Activated effector memory CD4-positive, alpha-beta T cell treated with Interleukin-2 at 50 U/mL for 16 hours (primary cell): ENCODE results near the gene ABCB8.

Experiments
- DNase-seq: peaks from one replicate; pipeline ENCODE4 v3.0.0-alpha.2; 2020

Gene ABCB8

DNA sequence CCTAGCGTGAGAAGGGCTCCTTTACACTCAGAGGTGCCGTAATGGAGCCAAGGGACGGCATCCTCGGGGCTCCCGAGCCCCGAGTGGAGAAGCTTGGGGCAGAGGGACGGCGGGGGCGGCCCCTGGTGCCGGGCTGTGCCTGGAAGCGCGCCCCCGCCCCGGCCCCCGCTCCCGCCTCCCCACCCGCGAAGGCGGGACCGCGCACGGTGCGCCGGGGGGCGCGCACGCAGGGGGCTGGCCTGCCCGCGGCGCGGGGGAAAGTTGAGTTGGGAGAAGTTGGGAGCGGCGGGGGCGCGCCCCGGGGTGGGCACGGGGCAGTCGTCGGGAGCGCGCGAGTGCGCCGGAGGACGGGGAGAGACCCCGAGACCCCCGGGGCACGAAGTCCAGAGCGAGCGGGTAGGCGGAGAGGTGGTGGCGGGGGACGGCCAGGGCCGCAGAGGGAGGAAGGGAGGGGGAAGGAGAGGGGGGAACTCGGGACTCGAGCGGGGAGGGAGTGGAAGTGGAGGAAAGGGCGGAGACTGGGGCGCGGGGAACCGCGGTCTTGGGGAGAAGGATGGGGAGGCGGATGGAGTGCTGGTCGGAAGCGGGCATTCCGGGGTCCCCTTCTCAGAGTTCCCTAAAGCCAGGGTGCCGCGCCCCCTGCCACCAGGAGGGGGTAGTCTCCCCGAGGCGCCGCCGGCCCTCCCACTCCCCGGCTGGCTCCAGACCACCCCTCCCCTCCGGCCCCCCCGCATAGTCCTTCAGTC, 31.3 kb downstream of the ABCB8 start, which contains the start of gene SLC4A2:
Gene SLC4A2, plus strand, starts transcription at position 223 of the 746 bp plus-strand sequence. CDS start 2,399 bp downstream, outside the sequence.
- peak; percentile 65 for DNase-seq

DNA sequence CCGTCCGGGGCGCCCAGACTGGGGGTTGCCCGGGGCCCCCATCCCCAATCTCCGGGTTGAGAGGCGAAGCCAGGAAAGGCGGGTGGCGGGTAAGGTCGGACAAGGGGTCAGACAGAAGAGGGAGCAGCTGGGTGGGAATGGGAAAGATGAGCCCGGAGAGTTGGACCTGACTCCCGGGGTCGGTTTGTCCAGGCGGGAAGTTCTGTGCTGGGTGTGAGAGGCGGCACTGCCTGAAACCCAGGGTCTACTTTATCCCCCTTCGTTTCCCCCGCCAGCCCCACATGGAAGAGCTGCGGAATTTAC, 31.8 kb downstream of the ABCB8 start:
- no peak for DNase-seq

DNA sequence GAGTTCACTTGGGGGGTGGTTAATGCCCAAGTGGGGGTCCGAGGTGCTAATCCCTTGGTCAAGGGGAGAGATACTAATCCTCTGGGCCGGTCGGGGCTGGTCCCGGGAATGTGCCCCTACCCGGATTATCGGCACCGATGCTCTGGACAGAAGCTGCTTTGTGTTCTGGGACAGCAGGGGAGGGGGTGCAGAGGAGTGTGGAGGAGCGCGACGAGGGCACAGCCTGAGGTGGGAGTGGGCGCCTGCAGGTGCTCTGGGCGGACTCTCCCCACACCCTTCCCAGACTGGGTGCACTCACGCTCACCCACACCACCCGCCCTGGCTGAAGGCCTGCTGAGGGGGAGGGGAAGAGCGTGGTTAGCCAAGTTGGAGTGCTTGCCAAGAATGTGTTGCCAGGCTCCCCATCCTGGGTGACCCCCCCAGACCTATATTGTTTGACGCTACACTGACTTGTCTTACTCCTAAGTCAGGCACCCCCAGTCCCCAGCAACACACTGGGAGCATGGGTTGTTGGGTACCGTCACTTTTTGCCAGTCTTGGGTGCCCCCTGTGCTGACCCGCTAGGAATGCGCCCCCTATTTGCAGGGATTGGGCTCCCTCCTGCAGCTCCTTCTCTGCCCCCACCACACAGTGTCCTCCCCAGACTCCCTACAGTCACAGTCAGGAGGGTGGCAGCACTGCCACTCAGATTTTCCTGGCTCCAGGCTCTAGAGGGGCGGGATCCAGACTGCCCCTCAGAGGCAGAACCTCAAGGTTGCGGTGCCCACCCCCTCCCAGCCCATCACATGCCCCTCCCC, 32.4 kb downstream of the ABCB8 start:
- no peak for DNase-seq

DNA sequence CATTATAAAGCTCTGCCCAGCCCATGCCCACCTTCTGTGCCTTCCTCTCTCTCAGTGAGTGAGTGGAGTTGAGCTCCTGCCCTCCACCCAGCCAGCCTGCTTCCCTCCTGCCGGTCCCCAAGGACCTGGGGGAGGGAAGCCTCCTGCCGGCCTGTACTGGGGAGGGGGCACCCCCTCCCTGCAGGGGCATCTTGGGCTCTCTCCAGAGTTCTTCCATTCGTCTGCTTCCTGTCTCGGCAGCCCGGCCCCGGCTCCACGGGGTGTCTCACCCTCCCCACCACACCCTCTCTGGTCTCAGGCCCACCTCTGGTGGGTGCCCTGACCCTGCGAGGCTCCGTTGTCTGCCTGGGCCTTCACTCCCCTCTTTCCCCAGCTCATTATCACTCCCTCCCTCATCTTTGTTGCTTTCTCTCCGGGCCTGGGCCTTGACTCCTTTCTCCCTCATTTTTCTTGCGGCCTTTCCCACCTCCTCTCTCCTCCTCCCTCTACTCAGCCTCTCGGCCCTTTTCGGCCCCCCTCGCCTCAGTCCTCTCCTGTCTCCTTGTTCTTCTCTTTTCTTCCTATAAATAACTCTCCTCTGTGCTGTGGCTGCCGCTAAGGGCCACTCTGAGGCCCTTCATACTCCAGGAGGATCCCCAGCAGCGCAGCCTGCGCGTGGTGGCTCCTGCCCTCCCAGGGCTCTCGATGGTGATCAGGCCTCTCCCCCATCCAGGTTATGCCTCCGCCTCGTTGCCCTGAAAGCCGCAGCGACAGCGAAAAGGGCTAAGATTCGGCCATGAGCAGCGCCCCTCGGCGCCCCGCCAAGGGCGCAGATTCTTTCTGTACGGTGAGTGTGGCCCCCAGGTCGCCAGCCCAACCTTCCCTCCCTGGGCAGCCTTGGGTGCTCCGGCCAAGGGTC, 33.2 kb downstream of the ABCB8 start:
- DNase-seq, result no peak

DNA sequence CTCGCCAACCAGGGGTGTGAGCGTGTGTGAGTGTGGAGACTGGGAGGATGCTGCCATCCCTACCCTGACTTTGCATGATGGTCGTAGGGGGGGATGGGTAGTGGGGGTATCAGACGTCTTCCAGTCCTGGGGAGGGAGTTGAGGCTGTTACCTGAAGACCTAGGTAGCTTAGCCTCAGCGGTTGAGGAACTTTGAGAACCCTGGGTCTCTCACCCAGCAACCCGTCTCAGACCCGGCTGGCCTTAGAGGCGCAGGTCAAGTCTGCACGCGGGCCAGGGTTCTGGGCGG, 33.8 kb downstream of the ABCB8 start:
- no peak for DNase-seq

DNA sequence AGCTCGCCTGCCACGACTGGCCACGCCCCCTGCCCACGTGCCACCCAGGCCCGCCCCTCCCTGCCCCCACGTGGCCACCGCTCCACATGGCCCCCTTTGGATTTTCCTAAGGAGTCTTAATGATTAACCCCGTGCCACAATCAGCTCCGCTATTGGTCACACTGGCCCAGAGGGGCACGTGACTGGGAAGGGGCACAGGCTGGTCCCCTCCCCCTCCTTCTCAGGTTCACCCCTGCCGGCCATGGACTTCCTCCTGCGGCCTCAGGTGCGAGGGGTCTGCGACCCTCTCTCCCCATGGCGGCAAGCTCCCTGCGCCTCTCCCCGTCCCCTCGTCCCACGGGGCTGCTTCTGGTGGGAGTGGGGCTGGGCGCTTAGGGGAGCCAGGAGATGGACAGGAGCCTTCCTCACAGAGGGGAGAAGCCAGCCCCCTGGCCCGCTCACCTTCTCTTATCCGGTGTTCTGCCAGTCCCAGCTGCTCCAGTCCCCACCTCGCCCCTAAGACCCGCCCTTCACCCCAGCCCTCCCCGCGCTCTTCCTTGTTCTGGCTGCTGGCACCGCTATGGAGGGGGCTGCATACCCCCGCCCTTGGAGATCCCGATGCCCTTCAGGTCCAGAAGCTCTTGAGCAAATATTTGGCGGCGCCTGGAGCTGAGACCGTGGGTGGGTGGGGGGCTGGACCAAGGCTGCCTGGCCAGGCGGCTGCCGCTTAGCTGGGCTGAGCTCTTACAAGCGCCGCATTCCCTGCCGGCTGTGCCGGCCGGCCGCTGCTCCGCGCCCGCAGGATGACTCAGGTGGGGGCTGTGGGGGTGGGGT, 34.4 kb downstream of the ABCB8 start:
- DNase-seq, result no peak

DNA sequence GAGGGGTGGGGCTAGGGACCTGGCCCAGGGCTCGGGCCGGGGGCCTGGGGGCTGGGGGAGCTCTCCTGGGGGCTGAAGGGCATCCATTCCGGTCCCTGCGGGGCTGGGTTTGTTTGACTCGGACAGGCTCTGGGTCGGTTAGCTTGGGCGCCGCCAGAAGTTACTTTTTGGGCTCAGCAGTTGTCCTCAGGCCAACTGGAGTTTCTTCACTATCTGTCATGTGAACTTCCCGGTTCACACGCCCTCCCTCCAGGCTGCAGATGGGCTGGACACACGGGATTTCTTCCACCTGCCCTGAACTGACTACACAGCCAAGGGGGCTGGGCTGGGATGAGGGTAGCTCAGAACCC, 34.9 kb downstream of the ABCB8 start:
- no peak for DNase-seq

DNA sequence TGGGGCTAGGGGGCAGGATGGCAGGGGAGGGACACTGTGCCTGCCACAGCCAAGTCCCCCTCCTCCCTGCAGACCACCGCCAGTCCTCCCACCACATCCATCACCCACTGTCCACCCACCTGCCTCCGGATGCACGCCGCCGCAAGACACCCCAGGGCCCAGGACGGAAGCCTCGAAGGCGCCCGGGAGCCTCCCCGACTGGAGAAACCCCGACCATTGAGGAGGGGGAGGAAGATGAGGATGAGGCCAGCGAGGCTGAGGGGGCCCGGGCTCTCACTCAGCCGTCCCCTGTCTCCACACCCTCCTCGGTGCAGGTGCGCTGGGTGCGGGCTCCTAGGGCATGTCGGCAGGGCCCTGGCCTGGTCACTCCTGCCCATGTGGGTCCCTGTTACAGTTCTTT, 36.2 kb downstream of the ABCB8 start:
- DNase-seq, result no peak

DNA sequence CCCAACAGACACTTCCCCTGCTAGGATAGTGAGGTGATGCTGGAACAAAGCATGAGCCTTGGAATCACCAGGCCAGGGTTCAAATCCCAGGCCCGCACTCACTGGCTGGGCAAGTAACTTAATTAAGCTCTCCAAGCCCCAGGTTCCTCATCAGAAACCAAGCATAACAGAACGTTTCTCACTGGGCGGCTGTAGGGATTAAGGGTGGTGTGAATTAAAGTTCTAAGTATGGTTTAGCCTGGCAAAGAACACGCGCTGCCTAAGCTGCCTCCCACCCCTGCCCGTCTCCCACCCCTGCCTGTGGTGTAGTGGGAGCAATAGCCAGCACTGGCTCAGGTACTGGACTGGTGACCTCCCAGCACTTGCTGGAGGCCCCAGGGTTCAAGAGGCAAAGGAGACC, 36.7 kb downstream of the ABCB8 start:
- no peak for DNase-seq

DNA sequence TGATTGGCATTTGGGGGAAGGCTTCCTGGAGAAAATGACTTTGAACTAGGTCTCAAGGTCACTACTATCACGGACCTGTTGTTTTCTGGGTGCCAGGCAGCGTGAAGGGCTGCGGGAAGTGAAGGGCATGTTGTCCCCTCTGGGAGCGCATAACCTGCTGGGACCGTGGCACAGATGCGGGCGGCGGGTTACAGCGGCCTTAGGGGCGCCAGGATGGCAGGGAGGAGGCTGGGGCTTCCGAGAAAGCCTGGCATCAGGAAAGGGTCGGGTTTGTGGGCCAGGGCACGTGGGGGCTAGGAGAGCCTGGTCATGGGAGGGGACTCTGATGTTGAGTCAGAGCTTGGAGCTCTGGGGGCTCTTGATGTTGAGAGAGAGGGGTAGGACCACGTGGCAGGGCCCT, 37.3 kb downstream of the ABCB8 start:
- DNase-seq, result no peak

DNA sequence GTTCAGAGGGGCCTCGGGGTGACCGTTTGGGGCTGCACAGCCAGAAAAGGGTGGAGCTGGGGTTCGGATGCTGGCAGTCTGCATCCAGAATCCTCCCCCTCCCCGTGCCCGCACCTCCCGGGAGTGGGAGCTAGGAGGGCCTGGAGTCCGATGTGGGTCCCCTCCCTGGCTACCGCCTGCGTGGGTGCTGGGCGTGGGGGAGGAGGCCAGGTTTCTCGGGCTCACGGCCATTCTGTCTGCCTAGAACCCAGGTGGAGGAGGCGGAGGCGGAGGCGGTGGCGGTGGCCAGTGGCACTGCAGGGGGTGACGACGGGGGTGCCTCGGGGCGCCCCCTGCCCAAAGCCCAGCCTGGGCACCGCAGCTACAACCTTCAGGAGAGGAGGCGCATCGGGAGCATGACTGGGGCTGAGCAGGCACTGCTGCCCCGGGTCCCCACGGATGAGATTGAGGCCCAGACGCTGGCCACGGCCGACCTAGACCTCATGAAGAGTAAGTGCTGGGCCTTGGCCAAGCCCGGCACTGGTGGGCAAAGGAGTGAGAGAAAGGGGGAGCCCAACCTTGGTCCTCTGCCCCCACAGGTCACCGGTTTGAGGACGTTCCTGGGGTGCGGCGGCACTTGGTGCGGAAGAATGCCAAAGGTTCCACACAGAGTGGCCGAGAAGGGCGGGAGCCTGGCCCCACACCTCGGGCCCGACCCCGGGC, 38.2 kb downstream of the ABCB8 start:
- no peak for DNase-seq

DNA sequence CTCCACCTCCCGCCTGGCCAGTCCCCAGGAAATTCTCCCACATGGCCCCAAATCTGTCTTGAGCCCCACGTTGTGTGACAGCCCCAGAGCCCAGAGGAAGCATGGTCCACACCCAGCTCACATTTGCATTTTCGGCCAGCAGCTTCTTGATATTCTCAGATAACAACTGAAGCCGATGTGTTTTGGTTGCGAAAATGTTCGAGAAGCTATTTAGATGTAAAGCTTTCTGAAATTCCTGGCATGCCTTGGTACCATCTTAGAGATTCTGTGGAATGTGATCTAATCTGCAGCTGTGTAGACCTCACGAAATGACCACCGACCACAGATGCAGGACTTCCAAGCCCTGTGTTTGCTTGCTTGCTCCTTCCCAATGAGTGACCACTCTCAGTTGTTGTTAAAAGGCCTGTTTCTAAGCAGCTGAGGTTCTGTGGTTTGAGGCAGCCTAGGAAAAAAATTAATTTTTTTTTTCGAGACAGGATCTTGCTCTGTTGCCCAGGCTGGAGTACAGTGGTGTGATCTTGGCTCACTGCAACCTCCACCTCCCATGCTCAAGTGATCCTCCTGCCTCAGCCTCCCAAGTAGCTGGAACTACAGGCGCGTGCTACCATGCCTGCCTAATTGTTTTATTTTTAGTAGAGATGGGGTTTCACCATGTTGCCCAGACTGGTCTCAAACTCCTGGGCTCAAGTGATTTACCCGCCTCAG, 40.0 kb downstream of the ABCB8 start:
- no peak for DNase-seq

DNA sequence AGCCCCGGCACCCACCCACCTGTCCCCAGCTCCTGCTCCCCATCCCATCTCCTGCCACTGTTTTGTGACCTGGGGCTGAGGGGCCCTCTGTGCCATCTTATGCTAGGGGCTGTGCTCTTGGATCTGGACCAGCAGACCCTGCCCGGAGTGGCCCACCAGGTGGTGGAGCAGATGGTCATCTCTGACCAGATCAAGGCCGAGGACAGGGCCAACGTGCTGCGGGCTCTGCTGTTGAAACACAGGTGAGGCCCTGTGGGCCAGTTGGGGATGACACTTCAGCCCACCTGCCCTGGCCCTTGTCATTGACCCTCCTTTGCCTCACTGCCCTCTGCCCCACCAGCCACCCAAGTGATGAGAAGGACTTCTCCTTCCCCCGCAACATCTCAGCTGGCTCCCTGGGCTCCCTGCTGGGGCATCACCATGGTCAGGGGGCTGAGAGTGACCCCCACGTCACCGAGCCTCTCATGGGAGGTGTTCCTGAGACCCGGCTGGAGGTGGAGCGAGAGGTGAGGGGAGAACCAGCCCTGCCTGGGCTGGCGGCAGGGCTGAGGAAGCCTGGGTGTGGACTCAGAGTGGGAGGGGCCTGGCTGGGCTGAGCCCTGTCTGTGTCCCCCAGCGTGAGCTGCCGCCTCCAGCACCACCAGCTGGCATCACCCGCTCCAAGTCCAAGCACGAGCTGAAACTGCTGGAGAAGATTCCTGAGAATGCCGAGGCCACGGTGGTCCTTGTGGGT, 41.8 kb downstream of the ABCB8 start:
- DNase-seq, result no peak

DNA sequence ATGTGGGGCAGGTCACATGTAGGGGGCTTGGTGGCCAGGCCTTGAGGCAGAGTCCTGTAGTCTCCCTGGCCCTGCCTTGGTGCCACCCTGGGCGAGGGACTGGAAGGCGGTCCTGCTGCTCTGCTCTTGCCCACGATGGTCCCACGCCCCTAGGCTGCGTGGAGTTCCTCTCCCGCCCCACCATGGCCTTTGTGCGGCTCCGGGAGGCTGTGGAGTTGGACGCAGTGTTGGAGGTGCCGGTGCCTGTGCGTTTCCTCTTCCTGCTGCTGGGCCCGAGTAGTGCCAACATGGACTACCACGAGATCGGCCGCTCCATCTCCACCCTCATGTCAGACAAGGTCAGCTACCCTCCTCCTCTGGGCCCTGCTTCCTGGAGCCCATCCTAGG, 42.3 kb downstream of the ABCB8 start:
- no peak for DNase-seq

DNA sequence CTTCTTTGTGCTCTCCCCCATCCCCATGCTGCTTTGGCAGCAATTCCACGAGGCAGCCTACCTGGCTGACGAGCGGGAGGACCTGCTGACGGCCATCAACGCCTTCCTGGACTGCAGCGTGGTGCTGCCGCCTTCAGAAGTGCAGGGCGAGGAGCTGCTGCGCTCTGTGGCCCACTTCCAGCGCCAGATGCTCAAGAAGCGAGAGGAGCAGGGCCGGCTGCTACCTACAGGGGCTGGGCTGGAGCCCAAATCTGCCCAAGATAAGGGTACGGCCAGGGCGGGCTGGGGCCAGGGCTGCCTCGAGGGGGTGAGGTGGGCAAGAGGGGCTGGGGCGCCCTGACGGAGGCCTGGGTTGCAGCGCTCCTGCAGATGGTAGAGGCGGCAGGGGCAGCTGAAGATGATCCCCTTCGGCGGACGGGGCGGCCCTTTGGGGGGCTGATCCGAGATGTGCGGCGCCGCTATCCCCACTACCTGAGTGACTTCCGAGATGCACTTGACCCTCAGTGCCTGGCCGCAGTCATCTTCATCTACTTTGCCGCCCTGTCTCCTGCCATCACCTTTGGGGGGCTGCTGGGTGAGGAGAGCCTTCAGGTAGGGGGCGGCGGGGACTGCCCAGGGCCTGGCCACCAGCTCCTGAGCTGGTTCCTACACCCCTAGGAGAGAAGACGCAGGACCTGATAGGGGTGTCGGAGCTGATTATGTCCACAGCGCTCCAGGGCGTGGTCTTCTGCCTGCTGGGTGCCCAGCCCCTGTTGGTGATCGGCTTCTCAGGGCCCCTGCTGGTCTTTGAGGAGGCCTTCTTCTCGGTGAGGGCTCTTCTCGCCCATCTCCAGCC, 43.0 kb downstream of the ABCB8 start:
- no peak for DNase-seq

DNA sequence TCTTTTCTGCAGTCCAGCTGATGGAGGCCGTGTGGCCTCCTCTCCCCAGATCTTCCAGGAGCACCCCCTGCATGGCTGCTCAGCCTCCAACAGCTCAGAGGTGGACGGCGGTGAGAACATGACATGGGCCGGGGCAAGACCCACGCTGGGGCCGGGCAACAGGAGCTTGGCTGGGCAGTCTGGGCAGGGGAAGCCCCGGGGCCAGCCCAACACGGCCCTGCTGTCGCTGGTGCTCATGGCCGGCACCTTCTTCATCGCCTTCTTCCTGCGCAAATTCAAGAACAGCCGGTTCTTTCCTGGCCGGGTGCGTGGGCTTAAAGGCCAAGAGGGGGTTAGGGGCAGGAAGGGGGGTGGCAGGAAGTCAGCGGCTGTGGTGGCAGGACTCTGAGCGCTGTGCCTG, 45.7 kb downstream of the ABCB8 start:
- DNase-seq, result no peak

DNA sequence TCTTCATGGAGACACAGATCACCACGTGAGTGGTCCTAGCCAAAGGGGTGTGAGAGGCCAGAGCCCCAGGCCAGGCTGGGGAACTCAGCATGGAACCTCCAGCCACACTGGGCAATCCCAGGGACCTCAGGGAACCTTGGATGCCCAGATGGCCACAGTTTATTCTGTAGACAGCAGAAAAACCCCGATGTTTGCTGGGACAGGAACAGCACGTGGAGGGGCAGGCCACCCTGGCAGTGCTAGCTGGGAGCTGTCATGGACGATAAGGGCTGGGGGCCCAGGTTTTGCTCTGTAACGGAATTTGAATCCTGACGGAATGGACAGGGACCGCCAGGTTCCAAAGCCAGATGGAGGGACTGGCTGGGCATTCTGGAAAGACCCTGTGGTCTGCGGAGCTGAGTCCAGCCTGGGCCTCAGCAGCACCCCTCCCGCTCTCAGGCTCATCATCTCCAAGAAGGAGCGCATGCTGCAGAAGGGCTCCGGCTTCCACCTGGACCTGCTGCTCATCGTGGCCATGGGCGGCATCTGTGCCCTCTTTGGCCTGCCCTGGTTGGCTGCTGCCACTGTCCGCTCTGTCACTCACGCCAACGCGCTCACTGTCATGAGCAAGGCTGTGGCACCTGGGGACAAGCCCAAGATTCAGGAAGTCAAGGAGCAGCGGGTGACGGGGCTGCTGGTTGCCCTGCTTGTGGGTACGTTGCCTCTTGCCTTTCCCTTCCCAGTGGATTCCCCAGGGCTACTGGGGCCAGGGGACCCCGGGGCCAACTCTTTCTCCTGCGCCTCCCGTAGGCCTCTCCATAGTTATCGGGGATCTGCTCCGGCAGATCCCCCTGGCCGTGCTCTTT, 46.8 kb downstream of the ABCB8 start:
- DNase-seq, result no peak

DNA sequence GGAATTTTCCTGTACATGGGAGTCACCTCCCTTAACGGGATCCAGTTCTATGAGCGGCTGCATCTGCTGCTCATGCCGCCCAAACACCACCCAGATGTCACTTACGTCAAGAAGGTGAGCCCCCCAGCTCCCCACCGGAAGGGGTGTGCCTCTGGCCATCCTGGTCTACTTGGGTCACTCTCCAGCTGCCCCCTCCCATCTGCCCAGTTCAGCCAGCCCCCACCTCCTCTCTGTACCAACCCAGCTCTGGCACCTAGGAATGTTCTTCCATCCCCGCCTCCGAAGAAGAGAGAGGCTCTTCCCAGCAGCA, 47.4 kb downstream of the ABCB8 start:
- DNase-seq, result no peak

DNA sequence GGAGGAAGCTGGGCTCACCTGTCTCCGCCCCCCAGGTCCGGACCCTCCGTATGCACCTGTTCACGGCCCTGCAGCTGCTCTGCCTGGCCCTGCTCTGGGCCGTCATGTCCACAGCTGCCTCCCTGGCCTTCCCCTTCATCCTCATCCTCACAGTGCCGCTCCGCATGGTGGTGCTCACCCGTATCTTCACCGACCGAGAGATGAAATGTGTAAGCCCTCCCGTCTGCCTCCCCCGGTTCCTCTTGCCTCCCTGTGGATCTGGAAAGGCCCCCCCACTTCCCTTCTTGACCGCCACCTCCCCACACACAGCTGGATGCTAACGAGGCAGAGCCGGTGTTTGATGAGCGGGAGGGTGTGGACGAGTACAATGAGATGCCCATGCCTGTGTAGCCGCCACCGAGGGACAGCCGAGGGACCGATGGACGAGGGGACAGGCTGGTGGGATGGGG, 47.8 kb downstream of the ABCB8 start:
- no peak for DNase-seq
